Endodermal cell (in vitro differentiated cells): ENCODE results near the gene TEX50. TPM values are rescaled to one million over a fixed set of nuclear protein-coding genes. Genes with fewer than 3 reads are reported as not detected.
A peak's percentile ranks its signal among the peaks of the same experiment; 100 is the strongest.
"Not testable (repeated sequence)": the region's sequence is repeated elsewhere in the genome, so short reads cannot be mapped to it uniquely, and the experiment has no call there.

Experiments used
- DNase-seq: peaks from one replicate; pipeline ENCODE4 v3.0.0-alpha.2; 2017
- H3K27ac ChIP-seq: 2 replicates; pipeline ENCODE4 v1.5.1; 2013; ENCODE audit warnings: mild to moderate bottlenecking, low read depth, low read length, moderate library complexity
- H3K27me3 ChIP-seq: 2 replicates; pipeline ENCODE4 v1.6.1; 2013; ENCODE audit warnings: mild to moderate bottlenecking, low read length, moderate library complexity; ENCODE audit not compliant: insufficient read depth, control insufficient read depth, poor library complexity, severe bottlenecking
- H3K36me3 ChIP-seq: 2 replicates; pipeline ENCODE4 v1.7.0; 2013; ENCODE audit warnings: mild to moderate bottlenecking, low read length, moderate library complexity; ENCODE audit not compliant: control insufficient read depth, insufficient read depth
- H3K4me1 ChIP-seq: one replicate; pipeline ENCODE4 v1.7.0; 2013; ENCODE audit warnings: low read length; ENCODE audit not compliant: control insufficient read depth, insufficient read depth
- H3K4me3 ChIP-seq: 2 replicates; pipeline ENCODE4 v1.5.1; 2013; ENCODE audit warnings: mild to moderate bottlenecking, low read length, moderate library complexity
- H3K9ac ChIP-seq: 2 replicates; pipeline ENCODE4 v1.6.1; 2013; ENCODE audit warnings: mild to moderate bottlenecking, low read length, moderate library complexity; ENCODE audit not compliant: poor library complexity, severe bottlenecking; ENCODE audit errors: extremely low read depth
- H3K9me3 ChIP-seq: 2 replicates; pipeline ENCODE4 v1.6.1; 2013; ENCODE audit warnings: mild to moderate bottlenecking, low read length, moderate library complexity; ENCODE audit not compliant: control insufficient read depth
- H3K27ac Mint-ChIP-seq: 2 replicates; pipeline ENCODE4 v1.8.0; 2020; ENCODE audit warnings: mixed read lengths
- H3K27me3 Mint-ChIP-seq: 2 replicates; pipeline ENCODE4 v1.8.0; 2021; ENCODE audit warnings: mild to moderate bottlenecking, mixed read lengths; ENCODE audit not compliant: insufficient read depth
- H3K36me3 Mint-ChIP-seq: 2 replicates; pipeline ENCODE4 v1.8.0; 2020; ENCODE audit warnings: low read depth, mixed read lengths
- H3K4me1 Mint-ChIP-seq: 2 replicates; pipeline ENCODE4 v1.8.0; 2020; ENCODE audit warnings: mixed read lengths
- H3K4me3 Mint-ChIP-seq: 2 replicates; pipeline ENCODE4 v1.8.0; 2020; ENCODE audit warnings: mild to moderate bottlenecking, moderate library complexity, mixed read lengths
- H3K9me3 Mint-ChIP-seq: 2 replicates; pipeline ENCODE4 v1.8.0; 2020; ENCODE audit warnings: mild to moderate bottlenecking, mixed read lengths
- WGBS, 2 experiments: methylation state at CpG; one replicate each; pipeline versions ENCODE4 v1.1.5 to v1.1.7; 2013; ENCODE audit warnings: missing lambda C conversion rate in 2 of 2, mixed read lengths in 1 of 2; ENCODE audit not compliant: insufficient coverage in 1 of 2, insufficient read length in 1 of 2; 5-methylcytosine and 5-hydroxymethylcytosine counted together
- total RNA-seq, 2 donors: library from RNA; stranded (reverse); fragmentation: NEBNext Ultra II Directional in 1 of 2; extraction: Animal tissue kit (Norgen Biotek cat#: 25700) in 1 of 2; gene quantifications; 2 replicates in 1 of 2; 3 replicates in 1 of 2; pipeline ENCODE4 v1.2.1, GENCODE V29; 2021
- TF ChIP-seq, protein P1 (sequence below): fragments of 200-600 bp; sonication (generic); conservative IDR thresholded peaks from 2 replicates; pipeline ENCODE4 v1.5.0; 2021; ENCODE audit warnings: antibody characterized with exemption, mild to moderate bottlenecking

TEX50 gene
- total RNA-seq, 2 donors from 2014 or later = not detected

DNA sequence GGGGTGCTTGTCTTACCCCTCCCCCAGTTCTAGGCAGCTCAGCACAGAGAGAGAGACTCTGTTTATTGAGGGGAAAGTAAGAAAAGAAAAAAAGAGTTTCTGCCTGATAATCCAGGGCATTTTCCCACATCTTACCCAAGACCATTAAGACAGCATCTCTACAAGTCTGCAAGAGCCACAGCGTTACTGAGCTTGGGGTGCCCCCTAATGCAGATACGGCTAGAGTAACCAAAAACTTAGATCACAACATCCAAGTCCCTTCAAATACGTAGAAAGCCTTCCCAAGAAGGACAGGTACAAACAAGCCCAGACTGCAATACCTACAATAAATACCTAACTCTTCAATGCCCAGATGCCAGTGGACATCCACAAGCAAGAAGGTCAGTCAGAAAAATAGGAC lies 6.2 kb upstream of the TEX50 start:
- DNase-seq = no peak

DNA sequence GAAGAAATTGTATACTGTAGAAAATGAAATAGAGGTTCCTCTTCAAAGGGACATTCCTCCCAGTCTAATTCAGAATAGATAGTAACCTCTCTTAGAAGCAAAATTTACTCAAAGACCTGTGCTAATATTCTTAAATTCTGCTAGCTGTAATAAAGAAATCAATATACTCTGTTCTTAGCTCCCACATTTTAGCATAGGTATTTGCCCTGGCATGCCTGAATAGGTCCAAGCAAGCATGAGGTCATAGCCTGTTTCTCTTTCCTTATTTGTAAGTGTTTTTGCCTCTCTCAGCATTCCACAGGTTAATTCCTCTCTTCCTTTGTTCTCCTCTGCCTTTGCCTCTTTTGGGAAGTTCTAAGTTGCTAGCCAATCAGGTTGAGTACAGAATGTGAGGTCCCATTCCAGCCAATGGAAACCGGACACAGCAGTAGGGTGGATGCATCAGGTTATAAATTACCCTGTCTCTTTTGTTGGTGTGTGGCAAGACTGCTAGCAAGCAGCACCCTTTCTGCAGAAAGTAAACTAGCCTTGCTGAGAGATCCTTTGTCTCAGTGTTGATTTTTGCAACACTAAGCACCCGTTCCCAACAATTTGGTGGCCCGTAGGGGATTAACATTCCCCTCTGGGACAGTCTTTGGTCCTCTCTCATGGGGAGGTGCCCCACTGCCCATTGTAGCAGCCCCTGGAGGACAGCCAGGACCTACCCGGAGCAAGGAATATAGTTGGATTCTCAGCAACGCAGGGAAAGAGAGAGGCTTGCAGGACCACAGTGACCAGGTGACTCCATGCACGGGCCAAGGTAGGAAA lies 2.3 kb downstream of the TEX50 start:
- peak overlapping the region; percentile 52 for H3K27ac Mint-ChIP-seq
- H3K4me1 Mint-ChIP-seq, H3K27ac ChIP-seq, H3K36me3 Mint-ChIP-seq, H3K27me3 Mint-ChIP-seq, H3K4me1 ChIP-seq, H3K36me3 ChIP-seq, H3K27me3 ChIP-seq, H3K9ac ChIP-seq: not testable (repeated sequence)
- Histone ChIP-seq H3K4me3 (peak overlapping the region; percentile 56), H3K9me3 (peaks cover 23% of the 10 kb centered on the region)
- 94 to 100% methylated on average over 2 to 6 of the region's 6 CpGs for WGBS, 2 experiments
- peak overlapping the region; percentile 37 for H3K4me3 Mint-ChIP-seq
- H3K9me3 Mint-ChIP-seq = peaks cover 24% of the 10 kb centered on the region
- DNase-seq = peak; percentile 67

More for the DNA sequence above, 6.2 kb upstream of the TEX50 start:
- no peaks in the 10 kb centered on the region for H3K9me3 ChIP-seq
- Mint-ChIP-seq H3K4me1 (no peaks in the 10 kb centered on the region), H3K9me3 (no peaks in the 10 kb centered on the region), H3K27me3 (no peaks in the 10 kb centered on the region), H3K4me3 (no peak overlapping the region), H3K27ac (no peak overlapping the region), H3K36me3 (no peaks in the 10 kb centered on the region)
- TF ChIP-seq, protein P1, sequence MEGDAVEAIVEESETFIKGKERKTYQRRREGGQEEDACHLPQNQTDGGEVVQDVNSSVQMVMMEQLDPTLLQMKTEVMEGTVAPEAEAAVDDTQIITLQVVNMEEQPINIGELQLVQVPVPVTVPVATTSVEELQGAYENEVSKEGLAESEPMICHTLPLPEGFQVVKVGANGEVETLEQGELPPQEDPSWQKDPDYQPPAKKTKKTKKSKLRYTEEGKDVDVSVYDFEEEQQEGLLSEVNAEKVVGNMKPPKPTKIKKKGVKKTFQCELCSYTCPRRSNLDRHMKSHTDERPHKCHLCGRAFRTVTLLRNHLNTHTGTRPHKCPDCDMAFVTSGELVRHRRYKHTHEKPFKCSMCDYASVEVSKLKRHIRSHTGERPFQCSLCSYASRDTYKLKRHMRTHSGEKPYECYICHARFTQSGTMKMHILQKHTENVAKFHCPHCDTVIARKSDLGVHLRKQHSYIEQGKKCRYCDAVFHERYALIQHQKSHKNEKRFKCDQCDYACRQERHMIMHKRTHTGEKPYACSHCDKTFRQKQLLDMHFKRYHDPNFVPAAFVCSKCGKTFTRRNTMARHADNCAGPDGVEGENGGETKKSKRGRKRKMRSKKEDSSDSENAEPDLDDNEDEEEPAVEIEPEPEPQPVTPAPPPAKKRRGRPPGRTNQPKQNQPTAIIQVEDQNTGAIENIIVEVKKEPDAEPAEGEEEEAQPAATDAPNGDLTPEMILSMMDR = peak; percentile 53
- no peak overlapping the region for H3K27ac ChIP-seq
- WGBS, 2 experiments = 90% methylated on average over 3 of the region's 3 CpGs; no CpG with 5 or more reads in 1 of the 2 experiments
- H3K27me3 ChIP-seq = no peaks in the 10 kb centered on the region
- no peaks in the 10 kb centered on the region for H3K36me3 ChIP-seq
- H3K9ac ChIP-seq = no peak overlapping the region
- no peaks in the 10 kb centered on the region for H3K4me1 ChIP-seq
- H3K4me3 ChIP-seq = no peak overlapping the region

DNA sequence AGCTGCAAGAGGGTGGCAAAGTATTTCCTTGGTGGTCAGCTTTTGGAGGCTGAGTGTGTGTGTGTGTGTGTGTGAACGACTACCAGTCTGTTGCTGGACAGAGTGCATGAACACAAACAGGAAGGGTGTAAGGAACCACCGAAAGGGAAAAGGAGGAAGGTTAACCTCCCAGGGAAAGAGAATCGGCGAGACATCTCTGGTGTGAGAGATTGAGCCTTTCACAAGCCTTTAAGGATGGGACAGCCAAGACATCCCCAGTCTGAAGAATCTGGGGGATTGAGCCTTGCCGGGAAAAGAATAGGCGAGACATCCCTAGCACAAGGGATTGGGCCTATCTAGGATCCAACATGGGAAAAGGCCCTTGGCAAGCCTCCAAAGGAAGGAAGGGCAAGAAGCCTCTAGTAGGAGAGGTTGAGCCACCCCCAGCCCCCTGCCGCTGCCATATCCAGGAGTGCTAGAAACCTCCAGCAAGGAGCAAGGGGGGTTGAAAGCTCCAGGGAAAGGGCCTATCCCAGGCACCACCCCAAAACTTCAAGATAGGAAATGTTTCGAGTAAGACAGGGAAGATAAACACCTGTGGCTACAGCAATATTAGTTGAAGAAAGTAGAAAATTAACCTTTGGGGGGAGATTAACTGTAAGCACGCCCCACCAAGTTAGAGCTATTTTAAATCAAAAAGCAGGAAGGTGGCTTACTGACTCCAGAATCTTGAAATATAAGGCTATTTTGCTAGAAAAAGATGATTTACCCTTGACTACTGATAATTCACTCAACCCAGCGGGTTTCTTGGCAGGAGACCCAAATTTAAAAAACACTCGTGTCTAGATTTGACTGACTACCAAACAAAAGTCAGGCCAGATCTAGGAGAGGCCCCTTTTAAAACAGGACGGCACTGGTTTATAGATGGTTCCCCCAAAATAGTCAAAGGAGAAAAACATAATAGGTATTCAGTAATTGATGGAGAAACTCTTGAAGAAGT lies 3.2 kb downstream of the TEX50 start:
- Histone ChIP-seq H3K4me1 (no peaks in the 10 kb centered on the region), H3K9me3 (peaks cover 27% of the 10 kb centered on the region), H3K27ac (no peak overlapping the region), H3K4me3 (peak overlapping the region; percentile 56), H3K9ac (no peak overlapping the region), H3K36me3 (no peaks in the 10 kb centered on the region), H3K27me3 (no peaks in the 10 kb centered on the region)
- no peak for DNase-seq
- Mint-ChIP-seq H3K4me1 (peaks cover 6% of the 10 kb centered on the region), H3K9me3 (peaks cover 27% of the 10 kb centered on the region), H3K27ac (peak overlapping the region; percentile 52), H3K36me3 (peaks cover 8% of the 10 kb centered on the region), H3K4me3 (peak overlapping the region; percentile 37), H3K27me3 (no peaks in the 10 kb centered on the region)
- TF ChIP-seq, protein P1 = no peak
- WGBS, 2 experiments = 90 to 91% methylated on average over 9 to 12 of the region's 12 CpGs
